HG02759 (cell line): ENCODE measurements around the gene NTRK1.
A peak's percentile ranks its signal among the peaks of the same experiment; 100 is the strongest.

Source experiments
- ATAC-seq: cut with Tn5 transposase; IDR thresholded peaks from one replicate; pipeline ENCODE4 v1.9.1; 2021; ENCODE audit warnings: mild to moderate bottlenecking, moderate library complexity; ENCODE audit not compliant: unreplicated experiment

Gene NTRK1

GRCh38 chr1:156877433-156878170 is 16.9 kb downstream of the NTRK1 start:
- no peak for ATAC-seq

DNA sequence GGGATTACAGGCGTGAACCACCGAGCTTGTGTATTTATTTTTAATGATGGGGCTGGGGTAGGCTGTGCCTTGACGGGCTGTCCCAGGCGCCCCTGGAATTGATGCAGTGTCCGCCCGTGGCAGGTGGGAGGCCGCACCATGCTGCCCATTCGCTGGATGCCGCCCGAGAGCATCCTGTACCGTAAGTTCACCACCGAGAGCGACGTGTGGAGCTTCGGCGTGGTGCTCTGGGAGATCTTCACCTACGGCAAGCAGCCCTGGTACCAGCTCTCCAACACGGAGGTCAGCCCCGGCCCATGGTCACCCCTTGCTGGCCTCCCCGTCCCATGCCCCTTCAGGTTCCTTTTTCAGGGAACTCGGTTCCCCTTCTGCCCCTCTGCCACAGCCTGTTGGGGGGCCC is 19.2 kb downstream of the NTRK1 start:
- no peak for ATAC-seq

GRCh38 chr1:156880473-156880872 is 19.8 kb downstream of the NTRK1 start:
- ATAC-seq, result no peak

DNA sequence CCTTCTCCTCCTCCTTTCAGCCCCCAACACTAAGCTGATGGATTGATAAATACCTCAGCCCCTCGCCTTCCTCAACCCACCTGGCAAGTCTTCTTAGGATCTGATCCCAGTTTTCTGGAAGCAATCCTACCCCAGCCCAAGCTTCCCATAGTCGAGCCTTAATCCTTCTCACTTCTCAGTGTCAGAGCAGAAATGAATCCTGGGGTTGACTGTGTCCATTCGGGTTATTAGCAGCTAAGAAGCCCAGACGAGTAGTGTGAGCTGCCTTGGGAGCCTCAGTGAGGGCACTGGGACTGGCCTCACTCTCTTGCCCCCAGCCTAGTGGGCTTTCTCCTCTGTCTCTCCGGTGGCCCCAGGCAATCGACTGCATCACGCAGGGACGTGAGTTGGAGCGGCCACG is 20.4 kb downstream of the NTRK1 start:
- ATAC-seq, result no peak

DNA sequence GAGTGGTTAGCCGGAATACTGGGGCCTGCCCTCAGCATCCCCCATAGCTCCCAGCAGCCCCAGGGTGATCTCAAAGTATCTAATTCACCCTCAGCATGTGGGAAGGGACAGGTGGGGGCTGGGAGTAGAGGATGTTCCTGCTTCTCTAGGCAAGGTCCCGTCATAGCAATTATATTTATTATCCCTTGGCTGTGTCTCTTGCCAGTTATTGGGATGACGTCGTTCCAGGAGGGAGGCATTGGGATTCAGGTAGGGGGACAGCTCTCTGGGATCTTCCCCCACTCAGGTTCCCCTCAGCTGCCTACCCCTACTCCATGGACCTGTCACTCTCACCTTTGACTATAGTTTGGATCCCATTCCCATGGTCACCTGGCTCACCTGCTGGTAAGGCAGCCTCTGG is 21.0 kb downstream of the NTRK1 start:
- ATAC-seq, result no peak

- ATAC-seq, result no peak
Observed at GRCh38 chr1:156882543-156882942, 21.9 kb downstream of the NTRK1 start.

GRCh38 chr1:156883919-156884318 is 23.3 kb downstream of the NTRK1 start:
- no peak for ATAC-seq

DNA sequence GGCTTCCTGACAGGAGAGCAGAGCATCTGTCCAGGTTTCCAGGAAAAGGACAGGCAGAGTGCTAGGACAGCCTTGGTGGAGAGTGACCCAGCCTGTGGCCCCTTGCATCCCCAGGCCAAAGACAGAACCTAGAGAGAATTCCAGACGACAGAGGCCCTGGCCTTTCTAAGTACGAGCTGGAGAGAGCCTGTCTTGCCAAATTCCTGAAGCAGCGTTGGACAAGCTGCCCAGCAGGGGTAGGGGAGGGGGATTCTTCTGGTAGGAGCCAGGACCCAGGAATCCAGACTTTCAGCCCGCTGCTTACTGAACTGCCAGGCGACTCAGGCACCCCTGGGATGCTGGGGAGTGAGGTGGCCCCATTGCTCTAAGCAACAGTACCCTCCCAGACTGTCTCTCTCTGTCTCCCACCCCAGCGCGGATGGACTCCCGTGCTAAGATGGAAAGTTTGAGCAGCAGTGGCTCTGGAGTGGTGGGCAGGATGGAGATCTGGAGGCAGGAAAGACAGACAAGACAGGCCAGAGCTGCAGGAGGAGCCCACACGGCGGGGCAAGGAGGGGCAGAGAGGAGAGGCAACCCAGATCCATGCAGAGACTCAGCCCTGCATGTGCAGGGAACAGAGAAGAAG is 24.0 kb downstream of the NTRK1 start:
- ATAC-seq, result no peak

DNA sequence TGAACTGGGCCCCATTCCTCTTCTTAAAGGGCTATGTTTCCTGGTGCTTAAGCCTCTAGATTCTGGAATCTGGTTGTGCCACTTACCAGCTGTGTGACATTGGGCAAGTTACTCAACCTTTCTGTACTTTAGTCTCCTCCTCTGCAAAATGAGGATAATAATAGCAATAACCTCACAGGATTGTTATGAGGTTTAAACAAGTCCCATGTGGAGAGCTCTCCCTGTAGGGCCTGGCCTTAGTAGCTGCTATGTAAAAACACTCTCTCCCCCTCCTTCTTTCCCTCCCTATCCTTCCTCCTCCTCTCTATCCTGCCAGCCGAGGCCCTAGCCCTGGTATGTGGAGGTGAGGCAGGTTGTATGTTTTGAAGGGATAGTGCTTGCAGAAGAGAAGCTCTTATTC is 24.6 kb downstream of the NTRK1 start:
- no peak for ATAC-seq

DNA sequence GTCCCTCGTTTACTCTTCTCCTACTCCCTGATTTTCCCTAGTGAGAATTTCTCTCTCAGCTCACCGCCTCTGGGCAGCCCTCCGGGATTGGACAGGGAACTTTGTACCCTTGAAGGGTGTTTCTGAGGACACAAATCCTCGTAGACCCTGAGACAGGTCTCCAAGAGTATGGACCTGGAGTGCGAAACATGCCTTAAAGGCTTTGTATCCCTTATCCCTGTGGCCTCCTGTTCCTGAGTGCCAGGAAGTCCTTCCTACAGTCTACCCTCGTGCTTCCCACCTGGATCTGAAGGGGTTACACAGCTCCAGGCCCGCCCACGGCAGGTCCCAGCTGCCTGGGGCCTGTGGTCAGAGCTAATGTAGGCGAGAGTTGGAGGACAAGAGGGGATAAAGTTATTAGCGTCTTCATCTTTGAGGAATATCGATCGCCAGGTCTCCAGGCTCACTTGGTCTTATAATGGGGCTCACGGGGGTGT is 25.3 kb downstream of the NTRK1 start:
- ATAC-seq, result no peak

- no peak for ATAC-seq
Observed at GRCh38 chr1:156886583-156887281, 26.1 kb downstream of the NTRK1 start.

GRCh38 chr1:156887317-156887716 is 26.7 kb downstream of the NTRK1 start:
- no peak for ATAC-seq

DNA sequence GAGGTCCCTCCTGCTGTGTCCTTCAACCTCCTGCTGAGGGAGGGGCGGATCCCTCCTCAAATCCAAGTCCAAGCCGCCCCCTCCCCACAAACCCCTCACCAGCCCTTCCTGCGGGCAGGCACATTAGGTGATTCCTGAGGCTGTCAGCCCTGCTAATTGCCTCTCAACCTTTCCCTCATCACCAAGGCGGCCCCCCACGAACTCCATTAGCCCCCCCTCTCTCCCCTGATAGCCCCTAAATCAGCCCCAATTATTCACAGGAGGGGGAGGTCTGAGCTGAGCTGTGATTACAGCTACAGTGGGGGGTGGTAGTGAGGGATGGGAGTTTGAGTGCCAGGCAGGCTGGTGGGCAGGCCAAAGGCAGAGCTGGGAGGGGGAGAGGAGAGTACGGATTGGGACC is 27.1 kb downstream of the NTRK1 start:
- no peak for ATAC-seq

DNA sequence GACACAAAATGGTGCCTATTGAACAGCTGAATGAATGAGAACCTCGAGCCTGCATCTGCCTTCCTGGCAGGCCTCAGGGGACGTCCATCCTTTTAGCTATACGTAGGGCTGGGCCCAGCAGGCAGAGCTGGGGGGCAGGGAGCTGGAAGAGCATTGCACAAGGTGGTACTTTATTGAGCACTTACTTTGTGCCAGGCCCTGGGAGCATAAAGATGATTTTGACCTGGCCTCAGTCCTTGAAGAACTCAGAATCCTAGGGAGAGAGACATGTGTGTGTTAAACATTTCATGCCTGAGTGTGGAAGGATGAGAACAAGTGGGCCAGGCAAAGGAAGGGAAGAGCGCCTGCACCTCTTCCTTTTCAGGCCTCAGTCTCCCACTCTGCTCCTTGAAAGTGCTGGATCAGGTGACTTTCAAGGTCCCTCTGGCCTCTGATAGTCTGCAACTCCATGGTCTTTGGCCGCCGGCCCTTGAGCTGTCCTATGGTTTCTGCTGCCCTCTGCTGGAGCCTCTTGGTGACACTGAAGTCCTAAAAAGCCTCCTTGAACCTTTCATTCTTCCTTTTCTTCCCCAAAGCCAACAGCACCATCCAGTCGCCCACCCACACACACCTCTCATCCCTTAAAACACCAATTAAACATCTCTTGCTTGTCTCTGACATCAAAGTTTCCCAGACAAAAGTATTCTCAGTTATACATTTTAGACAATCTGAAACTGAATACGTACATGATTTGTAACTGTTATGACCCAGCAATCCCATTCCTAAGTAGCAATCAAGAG is 29.3 kb downstream of the NTRK1 start:
- no peak for ATAC-seq

GRCh38 chr1:156892190-156893047 is 31.8 kb downstream of the NTRK1 start:
- ATAC-seq, result peak; percentile 84

DNA sequence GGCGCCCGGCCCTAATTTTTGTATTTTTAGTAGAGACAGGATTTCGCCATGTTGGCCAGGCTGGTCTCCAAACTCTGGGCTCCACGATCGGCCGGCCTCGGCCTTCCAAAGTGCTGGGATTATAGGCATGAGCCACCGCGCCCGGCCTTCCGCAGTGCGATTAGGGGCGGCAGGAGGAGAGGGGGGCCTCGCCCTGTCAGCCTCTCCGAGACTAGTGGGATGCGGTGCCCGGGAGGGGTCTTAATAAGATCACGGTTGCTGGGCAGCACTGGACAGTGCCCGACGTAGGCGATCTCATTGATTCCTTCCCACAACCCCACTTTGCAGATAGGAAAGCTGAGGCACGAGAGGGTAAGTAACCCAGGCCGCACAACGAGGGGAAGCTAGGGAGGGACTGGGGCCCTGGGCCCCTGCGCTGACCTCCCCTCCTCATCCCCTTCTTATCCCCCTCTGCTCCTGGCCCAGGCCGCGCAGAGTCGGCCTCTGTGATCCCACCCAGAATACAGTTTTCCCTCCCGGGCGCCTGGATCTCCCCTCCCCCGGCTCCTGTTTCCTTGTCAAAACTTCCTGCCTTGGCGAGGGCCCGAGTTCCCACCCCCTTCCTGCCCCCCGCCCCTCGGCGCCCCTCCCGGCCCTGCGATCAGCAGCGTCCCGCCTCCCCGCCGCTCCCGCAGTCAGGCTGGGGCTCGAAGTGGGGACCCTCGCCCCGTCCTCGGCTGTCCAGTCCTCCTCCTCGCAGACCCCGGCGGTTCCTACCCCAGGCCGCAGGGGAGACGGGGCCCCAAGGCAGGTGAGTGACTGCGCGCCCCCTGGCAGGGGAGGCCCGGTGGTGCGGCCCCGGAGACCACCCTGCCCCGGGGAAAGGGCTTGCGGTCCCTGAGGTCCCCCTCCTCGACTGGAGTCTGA is 32.6 kb downstream of the NTRK1 start, which contains the start of gene PEAR1:
Gene PEAR1, plus strand, starts transcription at position 671 of the 906 bp plus-strand sequence. CDS start 10,209 bp downstream, outside the sequence.
- no peak for ATAC-seq

GRCh38 chr1:156894001-156894400 is 33.3 kb downstream of the NTRK1 start:
- ATAC-seq, result no peak

DNA sequence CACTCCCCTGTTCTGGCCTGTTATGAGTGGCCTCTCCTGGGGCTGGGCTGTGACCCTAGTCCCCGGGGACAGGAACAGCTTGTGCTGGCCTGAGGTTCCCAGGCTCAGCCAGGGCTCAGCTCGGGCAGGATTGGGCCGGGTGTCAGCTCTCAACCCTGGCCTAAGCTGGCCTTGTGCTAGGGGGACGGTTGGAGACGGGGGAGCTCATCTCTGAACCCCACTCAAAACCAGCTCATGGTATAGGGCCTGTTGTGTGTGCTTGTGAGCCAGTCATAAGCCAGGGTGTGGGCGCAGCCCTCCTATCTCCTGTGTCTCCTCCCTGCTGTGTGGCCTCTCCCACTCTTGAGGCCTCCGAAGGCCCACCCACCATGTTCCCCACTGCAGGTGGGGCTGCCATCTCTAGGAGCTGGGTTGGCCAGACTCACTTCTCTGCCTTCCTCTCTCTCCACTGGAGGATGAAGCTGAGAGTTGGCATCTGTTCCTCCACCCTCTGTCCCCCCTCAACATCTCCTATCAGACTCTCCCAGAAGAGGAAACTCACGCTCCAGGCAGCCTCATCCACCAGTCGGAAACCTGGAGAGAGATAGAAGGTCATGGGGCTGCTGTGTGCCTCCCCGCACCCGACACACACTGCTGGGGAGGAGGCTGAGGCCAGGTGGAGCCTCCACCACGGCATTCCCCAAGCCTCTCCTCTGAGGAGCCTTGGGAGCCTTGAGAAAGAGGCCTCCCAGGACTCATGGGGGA is 34.2 kb downstream of the NTRK1 start:
- no peak for ATAC-seq
